Measurements from ENCODE around the gene LYSMD2.

The LYSMD2 gene

DNA sequence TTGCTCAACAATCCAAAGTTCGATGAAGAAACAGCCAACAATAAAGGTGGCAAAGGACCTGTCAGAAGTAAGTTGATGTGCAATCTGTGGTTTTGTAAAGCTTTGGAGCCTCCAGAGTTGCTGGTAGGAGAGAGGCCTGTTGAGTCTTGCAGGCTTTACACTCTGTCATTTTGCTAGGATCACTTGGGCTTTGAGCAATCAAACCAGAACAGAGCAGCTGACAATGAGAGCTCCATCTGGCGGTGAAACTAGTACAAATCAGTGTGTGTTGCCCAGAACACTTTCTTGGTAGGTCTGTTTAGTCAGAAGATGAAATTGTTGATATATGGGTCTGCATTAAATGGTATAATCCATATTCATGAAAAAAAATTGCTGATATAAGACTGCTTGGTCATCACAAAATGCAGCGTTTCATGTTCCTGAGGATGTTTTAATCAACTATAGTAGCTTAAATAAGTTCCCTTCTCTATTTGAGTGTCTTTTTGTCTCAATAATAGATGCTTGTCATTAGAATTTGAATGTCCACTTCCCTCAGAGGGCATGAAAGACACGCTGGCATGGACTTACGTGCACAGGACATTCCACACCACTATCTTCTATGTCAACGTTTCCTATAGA lies 39.6 kb upstream of the LYSMD2 start:
- Mint-ChIP-seq H3K4me1 (no peaks in the 10 kb centered on the region), H3K27ac (no peak overlapping the region), H3K36me3 (ENCODE audit: low read depth) (peaks cover 4% of the 10 kb centered on the region), H3K4me3 (no peak overlapping the region), H3K27me3 (ENCODE audit: low read depth) (no peaks in the 10 kb centered on the region), H3K9me3 (no peaks in the 10 kb centered on the region)
- TF ChIP-seq, protein P1, sequence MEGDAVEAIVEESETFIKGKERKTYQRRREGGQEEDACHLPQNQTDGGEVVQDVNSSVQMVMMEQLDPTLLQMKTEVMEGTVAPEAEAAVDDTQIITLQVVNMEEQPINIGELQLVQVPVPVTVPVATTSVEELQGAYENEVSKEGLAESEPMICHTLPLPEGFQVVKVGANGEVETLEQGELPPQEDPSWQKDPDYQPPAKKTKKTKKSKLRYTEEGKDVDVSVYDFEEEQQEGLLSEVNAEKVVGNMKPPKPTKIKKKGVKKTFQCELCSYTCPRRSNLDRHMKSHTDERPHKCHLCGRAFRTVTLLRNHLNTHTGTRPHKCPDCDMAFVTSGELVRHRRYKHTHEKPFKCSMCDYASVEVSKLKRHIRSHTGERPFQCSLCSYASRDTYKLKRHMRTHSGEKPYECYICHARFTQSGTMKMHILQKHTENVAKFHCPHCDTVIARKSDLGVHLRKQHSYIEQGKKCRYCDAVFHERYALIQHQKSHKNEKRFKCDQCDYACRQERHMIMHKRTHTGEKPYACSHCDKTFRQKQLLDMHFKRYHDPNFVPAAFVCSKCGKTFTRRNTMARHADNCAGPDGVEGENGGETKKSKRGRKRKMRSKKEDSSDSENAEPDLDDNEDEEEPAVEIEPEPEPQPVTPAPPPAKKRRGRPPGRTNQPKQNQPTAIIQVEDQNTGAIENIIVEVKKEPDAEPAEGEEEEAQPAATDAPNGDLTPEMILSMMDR (IDR thresholded peaks at IDR 0.05; ENCODE audit: unreplicated experiment in 3 of 3): peak; percentile 70 to 77 (median 71)

DNA sequence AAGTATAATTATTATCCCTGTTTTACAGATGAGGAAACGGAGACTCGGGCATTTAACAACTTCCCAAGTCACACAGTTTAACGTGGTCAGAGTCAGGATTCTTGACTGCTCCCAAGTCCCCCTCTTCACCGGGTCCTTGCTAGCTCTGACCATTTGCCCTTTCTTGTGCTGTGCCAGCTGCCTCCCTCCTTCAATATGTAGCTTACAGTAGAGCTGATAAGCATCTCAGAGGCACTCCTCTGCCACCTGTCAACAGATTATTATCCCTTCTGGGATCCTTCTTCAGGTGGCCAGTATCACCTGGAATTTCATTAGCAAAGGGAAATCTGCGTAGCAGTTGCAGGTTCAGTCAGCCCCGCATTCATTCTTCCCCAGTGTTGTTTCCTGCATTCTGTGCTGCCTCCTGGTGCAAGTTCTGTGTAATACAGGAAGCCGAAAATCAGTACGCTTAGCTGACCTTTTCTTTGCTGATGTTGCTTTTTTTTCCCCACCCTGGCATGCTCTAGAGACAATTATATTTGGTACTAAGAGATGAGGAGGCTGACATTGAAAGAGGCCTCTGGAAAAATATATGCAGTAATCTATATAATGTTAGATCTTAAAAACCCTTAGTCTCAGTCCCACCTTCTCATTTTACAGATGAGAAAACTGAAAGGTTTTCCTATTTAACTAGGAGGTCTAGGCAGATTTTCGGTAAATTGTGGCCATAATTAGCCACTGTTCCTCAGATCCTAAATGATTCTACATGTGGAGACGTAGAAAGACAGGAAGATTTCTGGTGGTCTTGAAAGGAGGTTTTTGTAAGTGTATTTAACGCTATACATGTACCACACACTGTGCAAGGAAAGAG lies 38.7 kb upstream of the LYSMD2 start:
- Mint-ChIP-seq H3K4me1 (no peaks in the 10 kb centered on the region), H3K4me3 (no peak overlapping the region), H3K27ac (no peak overlapping the region), H3K36me3 (ENCODE audit: low read depth) (no peaks in the 10 kb centered on the region), H3K9me3 (no peaks in the 10 kb centered on the region), H3K27me3 (ENCODE audit: low read depth) (no peaks in the 10 kb centered on the region)
- TF ChIP-seq, protein P1 (IDR thresholded peaks at IDR 0.05; ENCODE audit: unreplicated experiment in 3 of 3): peak; percentile 75 to 77 (median 75)

DNA sequence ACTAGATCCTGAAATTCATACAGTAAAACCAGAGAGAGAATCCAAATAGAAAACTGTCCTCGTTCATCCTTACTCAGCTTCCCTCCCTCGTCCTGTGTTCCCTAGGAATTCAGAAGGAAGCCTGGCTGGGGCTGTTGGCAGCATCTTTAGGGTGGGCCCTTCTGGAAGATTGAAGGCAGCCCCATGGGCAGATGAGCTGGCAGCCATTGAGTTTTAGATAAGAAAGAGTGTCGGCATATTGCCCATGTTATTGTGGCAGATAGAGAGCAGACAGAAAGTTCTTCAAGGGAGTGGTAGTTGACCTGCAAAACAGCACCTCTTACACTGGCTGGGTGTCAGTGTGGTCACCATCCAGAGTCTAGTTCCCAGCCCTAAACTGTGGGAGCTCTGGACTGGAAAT lies 37.5 kb upstream of the LYSMD2 start:
- no peaks in the 10 kb centered on the region for H3K4me1 Mint-ChIP-seq

DNA sequence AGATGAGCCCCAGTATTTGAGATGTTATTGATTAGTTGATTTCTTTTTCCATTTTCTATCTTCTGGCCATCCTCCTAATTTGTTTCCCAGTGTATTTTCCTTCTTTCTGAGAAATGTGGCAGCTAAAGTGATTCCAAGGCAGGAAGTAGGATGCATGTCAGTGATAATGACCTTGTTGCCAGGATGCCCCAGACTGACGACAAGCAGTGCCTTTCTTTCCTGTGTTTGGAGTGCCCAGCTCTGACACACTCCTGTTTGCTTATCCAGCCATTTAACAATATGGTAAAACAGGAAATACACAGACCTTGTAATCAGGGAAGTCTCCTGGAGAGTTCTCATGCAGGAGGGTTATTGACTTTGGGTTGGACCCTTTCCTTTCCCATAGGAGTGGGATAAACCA lies 34.3 kb upstream of the LYSMD2 start:
- Mint-ChIP-seq H3K4me3 (no peak overlapping the region), H3K9me3 (no peaks in the 10 kb centered on the region), H3K4me1 (no peaks in the 10 kb centered on the region), H3K27me3 (ENCODE audit: low read depth) (no peaks in the 10 kb centered on the region), H3K36me3 (ENCODE audit: low read depth) (no peaks in the 10 kb centered on the region), H3K27ac (no peak overlapping the region)
- TF ChIP-seq, protein P1 (IDR thresholded peaks at IDR 0.05; ENCODE audit: unreplicated experiment in 3 of 3): no peak

More for the DNA sequence above, 37.5 kb upstream of the LYSMD2 start:
- H3K36me3 Mint-ChIP-seq (ENCODE audit: low read depth): no peaks in the 10 kb centered on the region
- H3K9me3 Mint-ChIP-seq: no peaks in the 10 kb centered on the region
- no peak overlapping the region for H3K4me3 Mint-ChIP-seq
- TF ChIP-seq, protein P1 (IDR thresholded peaks at IDR 0.05; ENCODE audit: unreplicated experiment in 3 of 3): no peak
- H3K27me3 Mint-ChIP-seq (ENCODE audit: low read depth): no peaks in the 10 kb centered on the region
- no peak overlapping the region for H3K27ac Mint-ChIP-seq

DNA sequence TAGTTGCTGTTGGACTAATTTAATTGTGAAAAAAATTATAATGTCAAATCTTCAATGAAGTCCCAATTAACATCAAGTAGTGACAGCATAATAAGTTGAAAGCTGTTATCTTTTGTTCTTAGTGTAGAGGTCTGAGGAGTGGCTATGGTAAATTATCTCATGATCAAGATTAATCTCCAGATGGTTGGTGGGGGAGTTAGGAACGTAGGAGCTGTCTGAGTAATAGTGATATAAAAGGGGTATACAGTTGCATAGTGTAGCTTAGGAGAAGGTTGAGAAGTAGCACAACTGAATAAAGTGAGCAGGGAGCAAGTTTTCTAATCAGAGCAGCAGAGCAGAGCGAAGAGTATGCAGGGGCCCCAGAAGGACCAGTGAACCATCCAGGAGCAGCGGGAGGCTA lies 33.4 kb upstream of the LYSMD2 start:
- Mint-ChIP-seq H3K27me3 (ENCODE audit: low read depth) (no peaks in the 10 kb centered on the region), H3K36me3 (ENCODE audit: low read depth) (no peaks in the 10 kb centered on the region), H3K27ac (no peak overlapping the region), H3K4me1 (no peaks in the 10 kb centered on the region), H3K9me3 (no peaks in the 10 kb centered on the region), H3K4me3 (no peak overlapping the region)
- TF ChIP-seq, protein P1 (IDR thresholded peaks at IDR 0.05; ENCODE audit: unreplicated experiment in 3 of 3): no peak

Measured in nephron (organoid).